GM23338 (cell line): Measurements from ENCODE around the gene COL26A1. TPM values are rescaled to one million over a fixed set of nuclear protein-coding genes. Genes with fewer than 3 reads are reported as not detected.

Source experiments
- ATAC-seq: fragments of 200-7000 bp; cut with Tn5 transposase; 3 replicates; pipeline ENCODE4 v1.9.1; 2020
- DNase-seq: peaks from one replicate; pipeline ENCODE4 v3.0.0-alpha.2; 2015; ENCODE audit warnings: low spot score
- H2AFZ ChIP-seq: fragments of 200-600 bp; sonication (generic); 2 replicates; pipeline ENCODE4 v1.8.0; 2016; ENCODE audit warnings: antibody characterized with exemption, mild to moderate bottlenecking, moderate library complexity
- H3F3A ChIP-seq: fragments of 200-600 bp; sonication (generic); replicated peaks from 2 replicates; pipeline ENCODE4 v1.8.0; 2017; ENCODE audit warnings: antibody characterized with exemption, mixed run types, low read depth
- H3K27ac ChIP-seq: fragments of 200-600 bp; sonication (generic); 2 replicates; pipeline ENCODE4 v1.6.1; 2016; ENCODE audit warnings: low read depth
- H3K27me3 ChIP-seq: fragments of 200-600 bp; sonication (generic); 2 replicates; pipeline ENCODE4 v1.8.0; 2016; ENCODE audit warnings: mild to moderate bottlenecking, mixed run types, moderate library complexity; ENCODE audit not compliant: insufficient read depth
- H3K36me3 ChIP-seq: fragments of 200-600 bp; sonication (generic); 2 replicates; pipeline ENCODE4 v1.8.0; 2016; ENCODE audit warnings: mild to moderate bottlenecking; ENCODE audit not compliant: insufficient read depth
- H3K4me1 ChIP-seq: fragments of 200-600 bp; sonication (generic); 2 replicates; pipeline ENCODE4 v1.8.0; 2016; ENCODE audit warnings: mild to moderate bottlenecking, moderate library complexity; ENCODE audit not compliant: insufficient read depth
- H3K4me2 ChIP-seq: fragments of 200-600 bp; sonication (generic); 2 replicates; pipeline ENCODE4 v1.7.1; 2017; ENCODE audit warnings: mixed run types
- H3K4me3 ChIP-seq: fragments of 200-600 bp; sonication (generic); 2 replicates; pipeline ENCODE4 v1.6.1; 2016; ENCODE audit warnings: mixed run types
- H3K79me2 ChIP-seq: fragments of 200-600 bp; sonication (generic); replicated peaks from 2 replicates; pipeline ENCODE4 v1.8.0; 2017; ENCODE audit warnings: mild to moderate bottlenecking; ENCODE audit not compliant: insufficient read depth
- H3K9me2 ChIP-seq: fragments of 200-600 bp; sonication (generic); 2 replicates; pipeline ENCODE4 v1.8.0; 2017; ENCODE audit not compliant: insufficient read depth
- H4K20me1 ChIP-seq: fragments of 200-600 bp; sonication (generic); replicated peaks from 2 replicates; pipeline ENCODE4 v1.8.0; 2017; ENCODE audit warnings: mild to moderate bottlenecking; ENCODE audit not compliant: insufficient read depth
- H3K27ac Mint-ChIP-seq: 2 replicates; pipeline ENCODE4 v1.8.0; 2020; ENCODE audit warnings: inconsistent platforms, mild to moderate bottlenecking, moderate library complexity, mixed read lengths
- H3K27me3 Mint-ChIP-seq: 3 replicates; pipeline ENCODE4 v1.8.0; 2022; ENCODE audit warnings: low read depth, mild to moderate bottlenecking, moderate library complexity, mixed read lengths, inconsistent platforms; ENCODE audit not compliant: insufficient read depth, poor library complexity
- H3K36me3 Mint-ChIP-seq: 3 replicates; pipeline ENCODE4 v1.8.0; 2021; ENCODE audit warnings: low read depth, mild to moderate bottlenecking, inconsistent platforms, moderate library complexity, mixed read lengths
- H3K4me1 Mint-ChIP-seq: 3 replicates; pipeline ENCODE4 v1.8.0; 2020; ENCODE audit warnings: mild to moderate bottlenecking, inconsistent platforms, mixed read lengths
- H3K4me3 Mint-ChIP-seq: 3 replicates; pipeline ENCODE4 v1.8.0; 2021; ENCODE audit warnings: moderate library complexity, mild to moderate bottlenecking, inconsistent platforms, mixed read lengths
- H3K9me3 Mint-ChIP-seq: 3 replicates; pipeline ENCODE4 v1.8.0; 2020; ENCODE audit warnings: moderate library complexity, mild to moderate bottlenecking, inconsistent platforms, mixed read lengths
- CREB1 ChIP-seq: fragments of 250-450 bp; sonication (Bioruptor Pico); IDR thresholded peaks from 2 replicates; pipeline ENCODE4 v1.5.0; 2020; ENCODE audit warnings: low read depth, mild to moderate bottlenecking, moderate library complexity
- CTCF ChIP-seq, 2 experiments: fragments of 200-600 bp in 1 of 2; sonication (generic) in 1 of 2; conservative IDR thresholded peaks; 2 replicates each; pipeline versions ENCODE4 v1.5.1 to v1.6.1; 2016 to 2017; ENCODE audit warnings: antibody characterized with exemption in 2 of 2, low read depth in 2 of 2, mild to moderate bottlenecking in 2 of 2, moderate library complexity in 1 of 2
- ETS1 ChIP-seq: IDR thresholded peaks from 2 replicates; pipeline ENCODE4 v1.6.1; 2016; ENCODE audit warnings: antibody characterized with exemption
- EZH2phosphoT487 ChIP-seq: fragments of 200-600 bp; sonication (generic); IDR thresholded peaks from one replicate; pipeline ENCODE4 v1.8.1; 2018; ENCODE audit warnings: antibody characterized with exemption; ENCODE audit not compliant: unreplicated experiment
- JUNB ChIP-seq: IDR thresholded peaks from one replicate; pipeline ENCODE4 v1.6.1; 2016; ENCODE audit warnings: antibody characterized with exemption; ENCODE audit not compliant: unreplicated experiment
- NANOG ChIP-seq: IDR thresholded peaks from 2 replicates; pipeline ENCODE4 v1.6.1; 2016; ENCODE audit warnings: antibody characterized with exemption, borderline replicate concordance
- POLR2AphosphoS5 ChIP-seq: IDR thresholded peaks from 2 replicates; pipeline ENCODE4 v1.6.1; 2016; ENCODE audit warnings: antibody characterized with exemption, low read depth
- STAT1 ChIP-seq: IDR thresholded peaks from one replicate; pipeline ENCODE4 v1.6.1; 2016; ENCODE audit warnings: antibody characterized with exemption; ENCODE audit not compliant: unreplicated experiment
- ZNF114 ChIP-seq: fragments of 250-450 bp; sonication (Bioruptor Pico); IDR thresholded peaks from 2 replicates; pipeline ENCODE4 v1.5.0; 2020; ENCODE audit warnings: mild to moderate bottlenecking, moderate library complexity
- ZNF462 ChIP-seq: fragments of 250-450 bp; sonication (Bioruptor Pico); IDR thresholded peaks from 2 replicates; pipeline ENCODE4 v1.5.0; 2020; ENCODE audit warnings: mild to moderate bottlenecking, moderate library complexity
- polyA plus RNA-seq: library from polyadenylated mRNA; unstranded; fragments of >200 nt; fragmentation: Nextera tagmentation; extraction: Ambion mirVana; gene quantifications from 2 replicates; pipeline ENCODE4 v1.2.1, GENCODE V29; 2016
- total RNA-seq: library from RNA; depleted of rRNA; stranded (reverse); fragments of >200 nt; shearing (Covaris generic); gene quantifications from 2 replicates; pipeline ENCODE4 v1.2.3, GENCODE V29; 2014

Gene COL26A1
- total and polyA plus RNA-seq, 2 experiments from 2014 or later: 17.8 to 55.0 TPM

- Mint-ChIP-seq H3K27ac (peak overlapping the region; percentile 47; the same call in 1 of the 2 replicates), H3K9me3 (0 out of 3 replicates have a peak, but pooled peaks cover 4% of the 10 kb centered on the region), H3K36me3 (peaks cover 16% of the 10 kb centered on the region), H3K27me3 (peaks cover 27% of the 10 kb centered on the region), H3K4me1 (peaks cover 50% of the 10 kb centered on the region), H3K4me3 (no peak overlapping the region)
- Histone ChIP-seq H3K27me3 (no peaks in the 10 kb centered on the region), H3K4me1 (peaks cover 22% of the 10 kb centered on the region), H3K4me2 (peak overlapping the region; percentile 55), H3K79me2 (peaks cover 33% of the 10 kb centered on the region), H2AFZ (no peak overlapping the region), H4K20me1 (no peaks in the 10 kb centered on the region), H3K9me2 (no peaks in the 10 kb centered on the region), H3K27ac (peak overlapping the region; percentile 68; the same call in 1 of the 2 replicates), H3F3A (peaks cover 19% of the 10 kb centered on the region), H3K36me3 (no peaks in the 10 kb centered on the region), H3K4me3 (no peak overlapping the region)
- TF ChIP-seq CREB1 (CRISPR knock-in tag): no peak
- TF ChIP-seq ETS1: no peak
- no peak for TF ChIP-seq STAT1
- TF ChIP-seq NANOG: no peak
- TF ChIP-seq JUNB: no peak
- DNase-seq: peak; percentile 54
- peak; percentile 10; the same call in 2 of the 3 replicates for ATAC-seq
Measured at GRCh38 chr7:101398396-101399289, 36.0 kb downstream of the COL26A1 start.

- Histone ChIP-seq H3K4me1 (peaks cover 25% of the 10 kb centered on the region), H3K36me3 (no peaks in the 10 kb centered on the region), H3K4me2 (0 out of 2 replicates have a peak overlapping the region, but pooled peaks have one; percentile 43), H2AFZ (no peak overlapping the region), H3K27me3 (no peaks in the 10 kb centered on the region), H3K27ac (no peak overlapping the region), H4K20me1 (no peaks in the 10 kb centered on the region), H3F3A (peaks cover 19% of the 10 kb centered on the region), H3K9me2 (no peaks in the 10 kb centered on the region), H3K4me3 (no peak overlapping the region), H3K79me2 (peaks cover 24% of the 10 kb centered on the region)
- no peak for ATAC-seq
- H3K4me3 Mint-ChIP-seq: no peak overlapping the region
- H3K27ac Mint-ChIP-seq: peak overlapping the region; percentile 61; the same call in 1 of the 2 replicates
- 0 out of 3 replicates have a peak, but pooled peaks cover 4% of the 10 kb centered on the region for H3K9me3 Mint-ChIP-seq
- H3K36me3 Mint-ChIP-seq: peaks cover 16% of the 10 kb centered on the region
- no peak for DNase-seq
- peaks cover 25% of the 10 kb centered on the region for H3K27me3 Mint-ChIP-seq
- H3K4me1 Mint-ChIP-seq: peaks cover 50% of the 10 kb centered on the region
- no peak for TF ChIP-seq ZNF114 (CRISPR knock-in tag)
- no peak for TF ChIP-seq ETS1
- no peak for TF ChIP-seq POLR2AphosphoS5
- no peak for TF ChIP-seq EZH2phosphoT487
- no peak for TF ChIP-seq CTCF (conservative IDR thresholded peaks at IDR 0.05; ENCODE audit: low read depth in 2 of 2)
- TF ChIP-seq CREB1 (CRISPR knock-in tag): no peak
- no peak for TF ChIP-seq NANOG
- TF ChIP-seq ZNF462 (CRISPR knock-in tag): no peak
Measured at GRCh38 chr7:101399759-101400158, 37.1 kb downstream of the COL26A1 start.
